Ureter (tissue), 1 donor: ENCODE measurements around the gene FRMD4A. TPM values are rescaled to one million over a fixed set of nuclear protein-coding genes. Genes with fewer than 3 reads are reported as not detected.
"Not testable (repeated sequence)": the region's sequence is repeated elsewhere in the genome, so short reads cannot be mapped to it uniquely, and the experiment has no call there.

Experiments used
- DNase-seq: peaks from one replicate; pipeline ENCODE4 v3.0.0-alpha.2; 2020; ENCODE audit warnings: low spot score
- total RNA-seq: library from RNA; stranded (reverse); gene quantifications from one replicate; pipeline ENCODE4 v1.2.4, GENCODE V29; 2023
- donor health status: DM: yes; HTN: yes; CAD: no.

FRMD4A gene
- total RNA-seq, 1 donor from 2014 or later = 37.9 TPM

DNA sequence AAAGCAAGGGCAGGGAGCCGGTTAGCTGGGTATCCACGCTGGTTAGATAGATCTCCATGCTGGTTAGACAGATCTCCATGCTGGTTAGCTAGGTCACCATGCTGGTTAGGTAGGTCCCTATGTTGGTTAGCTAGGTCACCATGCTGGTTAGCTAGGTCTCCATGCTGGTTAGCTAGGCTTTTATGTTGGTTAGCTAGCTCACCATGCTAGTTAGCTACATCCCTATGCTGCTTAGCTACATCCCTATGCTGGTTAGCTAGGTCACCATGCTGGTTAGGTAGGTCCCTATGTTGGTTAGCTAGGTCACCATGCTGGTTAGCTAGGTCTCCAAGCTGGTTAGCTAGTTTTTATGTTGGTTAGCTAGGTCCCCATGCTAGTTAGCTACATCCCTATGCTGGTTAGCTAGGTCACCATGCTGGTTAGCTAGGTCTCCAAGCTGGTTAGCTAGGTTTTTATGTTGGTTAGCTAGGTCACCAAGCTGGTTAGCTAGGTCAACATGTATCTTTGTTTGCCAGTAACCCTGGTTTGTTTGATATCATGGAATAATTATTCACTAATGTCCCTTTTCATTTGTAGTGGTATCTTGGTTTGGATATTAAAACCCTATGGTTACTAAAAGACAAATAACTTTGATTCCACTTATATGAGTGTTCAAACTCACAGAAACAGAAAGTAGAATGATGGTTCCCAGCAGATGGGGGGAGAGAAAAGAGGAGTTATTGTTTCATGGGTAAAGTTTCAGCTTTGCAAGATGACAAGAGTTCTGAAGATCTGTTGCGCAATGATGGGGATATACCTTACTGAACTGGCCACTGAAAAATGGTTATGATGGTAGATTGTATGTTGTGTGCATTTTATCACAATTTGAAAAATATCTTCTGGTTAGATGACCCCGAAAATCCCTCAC lies 607.7 kb downstream of the FRMD4A start:
- no peak for DNase-seq

- DNase-seq = no peak
Observed at GRCh38 chr10:13721486-13721885, 609.2 kb downstream of the FRMD4A start.

GRCh38 chr10:13720699-13721098 lies 610.0 kb downstream of the FRMD4A start:
- DNase-seq = no peak

- no peak for DNase-seq
Observed at GRCh38 chr10:13719425-13719824, 611.3 kb downstream of the FRMD4A start.

DNA sequence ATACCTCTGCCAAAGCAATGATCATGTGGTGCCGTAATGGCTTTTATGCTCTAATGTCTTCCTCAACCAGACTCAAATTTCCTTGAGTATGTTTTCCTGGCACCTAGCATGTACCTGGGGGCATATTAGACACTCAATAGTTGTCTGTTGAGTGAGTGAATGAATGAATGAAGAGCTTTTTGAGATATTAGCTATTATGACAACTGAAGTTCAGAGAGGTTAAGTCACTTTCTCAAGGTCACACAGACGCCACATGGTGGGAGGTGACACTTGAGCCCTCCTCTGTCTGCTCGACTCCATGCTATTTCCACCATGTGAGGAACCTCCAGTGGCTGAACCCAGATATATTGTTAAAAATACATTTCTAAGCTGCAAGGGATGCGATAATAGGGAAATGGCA lies 611.9 kb downstream of the FRMD4A start:
- DNase-seq = no peak

- peak; percentile 85 for DNase-seq
Observed at GRCh38 chr10:13717936-13718772, 612.6 kb downstream of the FRMD4A start.

GRCh38 chr10:13717571-13717935 lies 613.2 kb downstream of the FRMD4A start:
- no peak for DNase-seq

GRCh38 chr10:13716081-13717071 lies 614.3 kb downstream of the FRMD4A start:
- DNase-seq = no peak

DNA sequence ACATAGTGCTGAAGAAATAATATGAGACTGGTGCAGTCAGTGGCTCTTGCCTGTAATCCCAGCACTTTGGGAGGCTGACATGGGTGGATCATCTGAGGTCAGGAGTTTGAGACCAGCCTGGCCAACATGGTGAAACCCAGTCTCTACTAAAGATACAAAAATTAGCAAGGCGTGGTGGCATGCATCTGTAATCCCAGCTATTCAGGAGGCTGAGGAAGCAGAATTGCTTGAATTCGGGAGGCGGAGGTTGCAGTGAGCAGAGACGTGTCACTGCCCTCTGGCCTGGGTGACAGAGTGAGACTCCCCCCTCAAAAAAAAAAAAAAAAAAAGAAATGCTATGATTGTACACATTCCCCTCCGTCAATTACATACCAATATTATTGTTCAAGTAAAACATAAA lies 615.1 kb downstream of the FRMD4A start:
- DNase-seq = not testable (repeated sequence)

DNA sequence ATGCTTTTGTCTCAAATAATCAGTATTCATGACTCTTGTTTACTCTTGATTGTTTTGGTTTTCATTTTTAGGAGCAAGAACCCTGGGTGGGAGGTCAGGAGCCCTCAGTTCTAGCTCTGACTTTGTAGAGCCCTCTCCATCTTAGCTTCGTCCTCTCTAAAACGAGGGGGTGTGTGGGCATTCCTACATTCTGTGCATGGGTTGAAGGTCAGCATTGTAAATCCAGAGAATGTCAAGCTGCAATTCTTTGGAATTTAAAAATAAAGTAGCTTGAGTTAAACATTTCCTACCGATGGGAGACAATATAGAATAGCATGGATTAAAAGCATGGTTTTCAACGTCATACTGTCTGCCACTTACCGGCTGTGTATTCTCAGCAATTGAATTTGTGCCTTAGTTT lies 615.6 kb downstream of the FRMD4A start:
- no peak for DNase-seq

DNA sequence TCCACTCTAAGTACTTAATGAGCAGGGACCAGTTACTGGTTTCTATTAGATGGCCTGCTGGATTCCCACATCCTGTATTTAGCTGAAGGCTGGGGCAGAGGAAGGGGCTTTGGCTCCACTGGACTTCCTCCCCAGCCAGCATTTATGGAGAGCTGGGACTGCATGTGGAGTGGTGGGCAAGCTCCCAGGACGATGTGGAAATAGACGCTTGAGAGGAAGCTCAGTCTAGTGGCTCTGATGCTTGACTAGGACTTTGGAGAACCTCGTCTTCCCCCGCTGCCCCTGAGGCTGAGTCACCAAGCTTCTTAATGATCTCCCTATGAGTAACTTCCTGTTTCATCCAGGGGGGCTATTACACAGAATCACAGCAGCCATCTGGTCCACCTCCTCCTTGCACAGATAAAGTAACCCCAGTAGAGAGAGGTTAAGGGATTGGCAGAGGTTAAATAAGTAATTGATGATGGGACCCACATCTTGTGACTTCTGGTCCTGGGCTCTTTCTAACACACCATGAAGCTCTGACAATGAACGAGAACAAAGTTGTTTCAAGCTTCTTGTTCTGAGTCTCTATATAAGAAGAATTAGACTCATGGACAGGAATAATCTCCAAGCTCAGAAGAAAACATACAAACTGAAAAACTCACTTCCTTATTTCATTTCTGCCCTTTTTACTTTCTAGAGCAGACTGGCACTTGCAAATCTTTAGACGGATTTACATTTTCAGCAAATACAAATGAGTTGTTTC lies 617.7 kb downstream of the FRMD4A start:
- DNase-seq = peak; percentile 63

GRCh38 chr10:13712476-13712836 lies 618.3 kb downstream of the FRMD4A start:
- no peak for DNase-seq

GRCh38 chr10:13711291-13711690 lies 619.4 kb downstream of the FRMD4A start:
- DNase-seq = no peak

DNA sequence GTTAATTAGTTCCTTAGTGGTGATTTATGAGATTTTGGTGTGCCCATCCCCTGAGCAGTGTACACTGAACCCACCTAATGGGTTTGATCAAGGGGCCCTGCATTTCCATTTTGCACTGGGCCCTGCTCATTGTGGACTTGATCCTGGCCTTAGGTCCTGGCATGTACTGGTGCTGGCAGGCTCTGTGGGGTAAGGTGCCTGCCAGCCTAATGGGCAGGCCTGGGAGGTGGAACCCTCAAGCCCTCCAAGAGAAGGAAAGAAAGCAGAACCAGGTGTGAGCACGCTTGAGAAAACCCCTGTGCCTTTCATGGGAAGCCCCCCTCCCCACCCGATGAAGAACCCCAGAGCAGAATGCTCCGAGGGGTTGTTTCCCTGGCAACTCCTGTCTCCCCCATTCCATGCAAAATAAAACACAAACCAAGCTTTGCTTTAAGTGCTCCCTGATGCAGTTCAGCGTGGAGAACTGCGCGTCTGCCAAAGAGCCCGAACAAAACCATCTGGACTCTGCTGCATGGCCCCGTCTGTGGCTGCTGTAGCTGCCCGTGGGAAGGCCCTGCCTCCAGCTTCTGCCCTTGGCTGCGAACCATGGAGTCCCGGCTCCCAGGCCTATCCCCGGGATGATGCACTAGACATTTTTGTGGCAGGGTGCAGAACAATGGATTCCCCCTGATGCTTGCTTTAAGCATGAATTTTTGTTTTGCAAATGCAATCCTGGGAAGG lies 620.6 kb downstream of the FRMD4A start:
- DNase-seq = no peak

DNA sequence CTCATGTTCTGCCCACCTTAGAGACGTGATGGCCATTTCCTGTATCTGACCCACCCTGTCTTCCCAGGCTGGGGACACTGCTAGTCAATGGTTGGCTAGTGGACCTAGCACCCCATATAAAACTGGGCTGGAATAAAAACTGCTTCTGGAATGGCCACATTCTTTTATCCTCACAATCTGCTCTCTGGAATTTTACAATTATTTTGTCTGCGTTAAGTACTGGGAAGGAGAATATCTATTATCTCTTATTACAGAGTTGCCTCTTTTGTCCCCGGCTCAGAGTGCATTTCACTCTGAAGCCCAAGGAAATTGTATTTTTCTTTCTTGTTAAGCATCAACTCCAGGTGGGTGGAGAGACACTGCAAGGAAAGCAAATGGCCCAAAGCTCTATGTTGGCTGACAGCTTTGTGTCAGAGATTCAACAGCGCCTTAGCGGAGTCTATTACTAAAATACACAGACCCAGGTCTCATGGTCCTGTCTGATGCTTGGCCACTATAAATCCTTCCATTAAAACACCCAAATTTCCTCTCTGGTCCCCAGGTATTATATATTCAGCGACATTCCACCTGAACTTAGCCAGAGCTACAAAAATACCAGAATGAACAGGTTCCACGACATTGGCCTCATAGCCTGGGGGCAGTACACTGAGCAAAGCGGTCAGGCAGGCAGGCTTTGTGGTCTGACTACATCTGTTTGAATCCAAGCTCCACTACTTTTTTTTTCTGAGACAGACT lies 622.3 kb downstream of the FRMD4A start:
- DNase-seq = peak; percentile 63

DNA sequence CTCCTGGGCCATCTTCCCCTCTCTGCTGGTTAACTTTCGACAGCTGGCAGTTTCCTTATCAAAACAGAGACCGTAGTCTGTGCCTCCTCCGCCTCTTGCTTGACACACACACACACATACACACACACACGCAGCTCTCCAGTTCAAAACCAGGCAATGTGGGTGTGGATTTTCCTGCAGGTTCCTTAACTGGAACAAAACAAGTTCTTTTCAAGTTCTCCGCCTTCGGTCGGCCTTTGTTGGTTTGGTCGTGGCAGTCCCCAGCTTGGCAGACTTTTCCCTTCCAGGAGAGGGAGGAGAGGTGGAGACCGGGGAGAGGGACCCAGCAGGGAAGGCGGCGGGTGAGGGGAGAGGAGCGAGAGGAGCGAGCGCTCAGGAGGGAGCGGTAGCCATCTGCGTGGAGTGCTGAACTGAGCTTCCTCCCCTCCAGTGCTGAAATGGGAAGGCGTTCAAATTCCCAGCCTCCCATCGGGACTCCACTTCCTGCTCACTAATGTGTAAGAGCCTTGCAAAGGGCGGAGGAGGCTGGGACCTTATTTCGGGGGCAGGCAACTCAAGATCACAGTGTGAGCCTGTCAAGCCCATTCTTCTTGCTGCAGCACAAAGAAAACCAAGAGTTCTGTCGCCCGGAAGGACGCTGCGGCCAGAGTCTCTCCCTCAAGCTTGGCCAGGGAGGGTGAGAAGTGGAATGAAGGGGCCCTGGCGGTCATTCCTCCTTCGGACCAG lies 623.4 kb downstream of the FRMD4A start:
- peak; percentile 73 for DNase-seq

GRCh38 chr10:13706604-13707003 lies 624.1 kb downstream of the FRMD4A start:
- no peak for DNase-seq

- no peak for DNase-seq
Observed at GRCh38 chr10:13706175-13706574, 624.5 kb downstream of the FRMD4A start.
